HG03342 (cell line): ENCODE results near the gene PCAT6.
"Not testable (repeated sequence)": the region's sequence is repeated elsewhere in the genome, so short reads cannot be mapped to it uniquely, and the experiment has no call there.

Experiments used
- ATAC-seq: cut with Tn5 transposase; IDR thresholded peaks from one replicate; pipeline ENCODE4 v1.9.1; 2021; ENCODE audit warnings: mild to moderate bottlenecking, moderate library complexity; ENCODE audit not compliant: unreplicated experiment

PCAT6 gene

DNA sequence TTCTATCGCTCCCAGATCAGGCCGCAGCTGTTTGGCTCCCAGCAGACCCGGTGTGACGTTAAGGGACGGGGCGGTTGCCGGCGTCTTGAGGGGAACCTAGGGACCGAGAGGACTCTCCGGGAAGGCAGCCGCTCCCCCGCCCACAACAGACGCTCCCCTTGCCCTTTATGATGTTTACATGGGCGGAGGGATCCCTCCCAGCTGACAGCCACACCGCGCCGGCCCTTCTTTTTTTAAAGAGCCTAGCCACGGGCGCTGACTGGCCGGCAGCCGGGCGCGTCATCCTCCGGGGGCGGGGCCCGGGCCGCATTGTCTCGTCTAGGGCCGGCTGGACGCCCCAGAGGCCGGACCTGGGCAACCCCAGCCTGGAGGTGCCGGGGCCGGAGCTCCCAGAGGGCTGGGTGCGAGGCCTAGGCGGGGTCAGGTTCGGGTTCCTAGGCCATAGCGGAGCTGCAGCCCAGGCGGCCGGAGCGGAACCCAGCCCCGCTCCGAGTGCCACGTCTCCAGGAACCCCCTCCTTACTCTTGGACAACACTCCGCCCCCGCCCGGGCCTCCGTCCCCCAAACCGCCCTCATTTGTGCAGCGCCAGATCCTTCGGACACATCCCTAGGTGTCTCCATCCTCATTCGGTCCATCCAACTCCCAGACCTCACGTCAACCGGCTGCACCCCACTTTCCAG is at the start of gene PCAT6:
Gene PCAT6, plus strand, starts transcription at position 340 of the 681 bp plus-strand sequence.
- peak; percentile 78 for ATAC-seq

GRCh38 chr1:202762019-202762418 is 48.7 kb upstream of the PCAT6 start:
- no peak for ATAC-seq

- no peak for ATAC-seq
Measured at GRCh38 chr1:202765721-202766120, 45.0 kb upstream of the PCAT6 start.

DNA sequence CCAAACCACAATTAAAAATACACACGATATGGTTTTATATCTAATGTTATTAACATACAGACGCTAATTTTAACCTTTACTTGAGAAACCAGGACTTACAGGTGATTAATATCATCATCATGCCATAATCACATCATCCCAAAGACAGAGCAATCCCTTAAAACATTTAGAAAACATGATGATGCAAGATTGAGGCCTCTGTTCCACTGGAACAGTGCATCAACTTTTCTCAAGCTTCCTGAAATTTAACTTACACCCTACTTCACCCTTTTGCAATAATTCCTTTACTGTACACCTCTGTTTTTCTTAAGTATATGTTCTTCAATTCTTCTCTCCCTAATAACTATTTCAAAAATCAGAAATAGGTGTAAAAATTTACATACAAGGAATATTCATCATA is 40.6 kb upstream of the PCAT6 start:
- no peak for ATAC-seq

- ATAC-seq, result no peak
Measured at GRCh38 chr1:202781180-202781579, 29.6 kb upstream of the PCAT6 start.

DNA sequence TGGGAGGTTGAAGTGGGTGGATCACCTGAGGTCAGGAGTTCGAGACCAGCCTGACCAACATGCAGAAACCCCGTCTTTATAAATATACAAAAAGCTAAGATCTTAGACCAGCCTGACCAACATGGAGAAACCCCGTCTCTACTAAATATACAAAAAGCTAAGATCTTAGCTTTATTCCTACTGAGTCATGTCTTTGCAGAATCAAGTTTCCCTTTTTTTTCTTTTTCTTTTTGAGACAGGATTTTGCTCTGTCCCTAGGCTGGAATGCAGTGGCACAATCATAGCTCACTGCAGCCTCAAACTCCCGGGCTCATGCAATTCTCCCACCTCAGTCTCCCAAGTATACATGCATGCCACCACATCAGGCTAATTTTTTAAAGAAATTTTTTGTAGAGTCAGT is 23.9 kb upstream of the PCAT6 start:
- ATAC-seq, result no peak

- no peak for ATAC-seq
Measured at GRCh38 chr1:202788800-202789199, 22.0 kb upstream of the PCAT6 start.

DNA sequence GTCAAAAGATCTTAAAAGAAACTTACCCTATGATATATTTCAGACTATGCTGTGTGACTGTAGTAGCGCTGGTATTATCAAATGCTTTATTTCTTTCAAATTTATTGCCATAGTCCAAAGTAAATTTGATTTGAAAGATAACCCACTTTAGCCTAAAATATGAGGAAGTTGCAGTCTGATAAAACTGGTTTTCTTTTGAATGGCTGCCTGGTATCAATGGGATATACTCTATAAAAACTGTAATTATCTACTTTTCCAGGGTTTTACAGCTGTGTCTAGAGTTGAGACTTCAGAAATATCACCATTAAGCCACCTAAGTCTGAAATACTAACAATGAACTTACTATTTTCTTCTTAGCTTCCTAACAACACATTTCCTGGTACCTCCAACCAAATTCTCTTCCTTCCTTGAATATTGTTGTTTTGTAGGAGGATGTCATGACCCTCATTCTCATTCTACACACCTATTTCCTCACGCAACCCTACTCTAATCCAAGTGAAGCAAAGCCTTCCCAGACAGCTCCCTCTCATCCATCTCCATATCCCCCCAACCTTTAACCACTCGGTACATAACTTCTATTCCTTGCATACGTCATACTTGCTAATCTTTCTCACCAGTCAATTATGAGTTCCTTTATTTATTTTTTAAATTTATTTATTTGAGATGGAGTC is 19.5 kb upstream of the PCAT6 start:
- no peak for ATAC-seq

DNA sequence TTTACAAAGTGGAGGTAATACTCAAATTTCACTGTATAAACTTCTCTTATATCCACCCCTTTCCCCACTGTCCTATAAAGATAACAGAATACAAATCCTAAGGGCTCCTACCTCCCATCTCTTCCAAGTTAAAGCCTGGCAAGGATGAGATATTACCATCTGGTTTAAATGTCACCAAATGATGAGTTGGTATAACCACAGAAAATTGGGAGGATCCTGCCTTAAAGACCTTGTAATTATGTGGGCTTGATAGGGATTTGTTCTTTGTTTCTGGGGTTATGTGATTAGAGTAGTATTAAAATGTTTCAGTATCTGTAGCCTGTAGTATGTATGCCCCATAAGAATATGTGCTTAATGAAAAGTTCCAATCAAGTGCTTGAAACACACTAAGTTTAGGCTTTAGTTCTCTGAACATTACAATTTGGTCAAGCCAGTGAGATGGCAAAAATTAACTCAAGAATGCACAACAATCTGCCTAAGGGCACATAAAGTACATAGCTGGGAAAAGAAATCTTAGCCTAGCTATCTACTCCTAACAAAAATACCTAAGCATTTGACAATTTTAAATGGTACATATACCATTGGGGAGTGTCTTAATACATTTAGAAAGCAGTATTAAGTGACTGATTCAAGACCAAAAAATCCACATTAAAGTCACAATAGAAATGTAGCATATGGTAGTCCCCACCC is 16.6 kb upstream of the PCAT6 start:
- ATAC-seq, result no peak

GRCh38 chr1:202794931-202795330 is 15.8 kb upstream of the PCAT6 start:
- not testable (repeated sequence) for ATAC-seq

DNA sequence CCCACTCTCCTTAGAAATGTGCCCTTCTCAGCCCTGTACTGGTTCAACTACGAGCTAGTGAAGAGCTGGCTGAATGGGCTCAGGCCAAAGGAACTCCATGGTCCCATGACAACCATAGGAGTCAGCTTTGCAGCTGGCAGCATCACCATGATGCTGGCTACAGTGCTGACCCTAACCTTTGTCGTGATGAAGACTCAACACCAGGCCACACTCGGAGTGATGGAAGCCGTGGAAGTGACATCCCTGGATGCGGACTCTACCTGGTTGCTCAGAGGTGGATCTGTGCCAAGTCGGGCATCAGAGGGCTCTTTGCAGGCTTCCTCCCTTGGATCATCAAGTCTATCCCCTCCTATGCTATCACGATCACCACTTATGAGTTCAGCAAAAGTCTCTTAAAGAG is 14.1 kb upstream of the PCAT6 start:
- ATAC-seq, result no peak

GRCh38 chr1:202798260-202798659 is 12.5 kb upstream of the PCAT6 start:
- no peak for ATAC-seq

- ATAC-seq, result no peak
Measured at GRCh38 chr1:202798792-202799331, 11.9 kb upstream of the PCAT6 start.

DNA sequence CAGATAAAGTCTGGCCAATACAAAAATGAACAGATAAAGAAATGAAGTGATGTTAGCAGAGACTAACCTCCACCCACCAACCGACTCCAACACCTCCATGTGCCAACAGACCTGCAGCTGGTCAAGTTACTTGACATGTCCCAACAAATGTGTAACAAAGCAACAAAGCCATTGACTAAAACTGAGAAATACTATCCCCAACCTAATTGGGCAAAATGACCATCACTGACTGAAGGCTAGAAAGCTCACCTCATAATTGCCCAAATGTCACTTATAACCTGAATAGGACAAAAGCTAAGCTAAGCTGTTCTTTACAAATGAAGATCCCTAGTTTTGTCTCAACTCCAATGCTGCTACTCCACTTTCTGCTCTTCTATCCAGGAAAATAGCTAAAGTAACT is 10.0 kb upstream of the PCAT6 start:
- ATAC-seq, result no peak

- no peak for ATAC-seq
Measured at GRCh38 chr1:202801175-202801574, 9.6 kb upstream of the PCAT6 start.

DNA sequence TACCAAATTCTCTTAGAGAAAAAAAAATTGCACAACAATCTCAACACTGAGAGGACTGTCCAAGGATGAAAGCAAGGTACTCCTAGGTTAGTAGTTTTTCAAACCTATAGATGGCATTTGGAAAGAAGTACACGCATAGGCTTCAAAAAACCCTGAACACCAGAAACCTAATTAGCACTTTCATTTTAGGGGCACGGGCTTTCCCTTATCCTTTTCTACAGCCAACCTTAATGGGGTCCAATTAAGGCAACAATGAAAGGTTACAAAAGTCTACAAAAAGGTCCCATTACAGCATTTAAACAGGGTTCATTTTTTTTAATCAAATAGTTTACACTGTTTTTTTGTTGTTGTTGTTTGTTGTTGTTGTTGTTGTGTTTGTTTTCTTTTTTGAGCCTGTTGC is 8.7 kb upstream of the PCAT6 start:
- ATAC-seq, result no peak

DNA sequence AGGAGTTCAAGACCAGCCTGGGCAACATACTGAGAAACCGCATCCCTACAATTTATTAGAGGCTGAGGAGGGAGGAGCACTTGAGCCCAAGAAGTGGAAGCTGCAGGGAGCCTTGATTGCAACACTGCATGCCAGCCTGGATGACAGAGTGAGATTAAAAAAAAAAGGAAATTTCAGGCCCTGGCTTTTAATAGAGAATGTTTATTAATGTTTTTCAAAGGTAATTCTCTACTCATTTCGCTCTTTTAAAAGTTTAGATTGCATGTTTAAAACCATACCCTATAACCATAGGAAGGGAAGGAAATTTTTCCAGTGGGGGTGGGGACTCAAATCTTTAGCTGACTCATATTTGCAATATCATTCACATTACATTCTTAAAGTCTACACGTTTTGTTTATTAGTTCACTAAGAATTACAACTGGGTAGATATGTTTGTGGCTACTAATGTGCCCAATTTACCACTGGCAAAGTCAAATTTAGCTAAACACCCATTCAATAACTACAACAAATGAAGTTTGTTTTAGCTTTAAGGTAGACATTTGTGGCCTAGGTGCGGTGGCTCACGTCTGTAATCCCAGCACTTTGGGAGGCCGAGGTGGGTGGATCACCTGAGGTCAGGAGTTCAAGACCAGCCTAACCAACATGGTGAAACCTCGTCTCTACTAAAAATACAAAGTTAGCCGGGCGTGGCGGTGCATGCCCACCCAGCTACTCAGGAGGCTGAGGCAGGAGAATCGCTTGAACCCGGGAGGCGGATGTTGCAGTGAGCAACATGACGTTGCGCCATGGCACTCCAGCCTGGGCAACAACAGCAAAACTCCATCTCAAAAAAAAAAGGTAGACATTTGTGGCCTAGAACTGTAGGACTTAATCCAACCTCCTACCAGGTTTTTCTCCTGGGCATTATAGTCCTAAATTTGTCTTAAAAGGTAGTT is 7.5 kb upstream of the PCAT6 start:
- no peak for ATAC-seq

- no peak for ATAC-seq
Measured at GRCh38 chr1:202804126-202804525, 6.6 kb upstream of the PCAT6 start.

- ATAC-seq, result no peak
Measured at GRCh38 chr1:202805886-202806844, 4.6 kb upstream of the PCAT6 start.
